Liver (tissue), 3 donors: ENCODE results near the gene SDC1.

Source experiments
- FOXA1 ChIP-seq: IDR thresholded peaks from 2 replicates; pipeline ENCODE4 v1.6.1; 2016; ENCODE audit warnings: antibody characterized with exemption
- GABPA ChIP-seq, 2 donors: IDR thresholded peaks in 1 of 2; conservative IDR thresholded peaks in 1 of 2; 2 replicates each; pipeline ENCODE4 v1.6.1; 2016; ENCODE audit warnings: antibody characterized with exemption in 2 of 2, mild to moderate bottlenecking in 1 of 2, moderate library complexity in 1 of 2
- NR2F2 ChIP-seq: IDR thresholded peaks from 2 replicates; pipeline ENCODE4 v1.6.1; 2016; ENCODE audit warnings: antibody characterized with exemption
- RAD21 ChIP-seq, 2 donors: IDR thresholded peaks; 2 replicates each; pipeline ENCODE4 v1.6.1; 2016; ENCODE audit warnings: antibody characterized with exemption in 2 of 2, mild to moderate bottlenecking in 2 of 2
- RXRA ChIP-seq, 2 donors: IDR thresholded peaks; 2 replicates each; pipeline ENCODE4 v1.6.1; 2017 to 2018; ENCODE audit warnings: antibody characterized with exemption in 2 of 2, mild to moderate bottlenecking in 1 of 2
- TAF1 ChIP-seq: conservative IDR thresholded peaks from 2 replicates; pipeline ENCODE4 v1.6.1; 2016; ENCODE audit warnings: antibody characterized with exemption, mild to moderate bottlenecking
- YY1 ChIP-seq: IDR thresholded peaks from 2 replicates; pipeline ENCODE4 v1.6.1; 2016; ENCODE audit warnings: antibody characterized with exemption, mild to moderate bottlenecking
- TF ChIP-seq, protein P1 (sequence below): fragments of 150-350 bp; IDR thresholded peaks from 2 replicates; pipeline ENCODE4 v1.5.1; 2017; ENCODE audit warnings: improper control_type of control experiment, low read depth, low read length; ENCODE audit not compliant: missing input control
- TF ChIP-seq, protein P2 (sequence below): IDR thresholded peaks from 2 replicates; pipeline ENCODE4 v1.6.1; 2016; ENCODE audit warnings: antibody characterized with exemption, mild to moderate bottlenecking
- TF ChIP-seq, protein P3 (sequence below): IDR thresholded peaks from 2 replicates; pipeline ENCODE4 v1.6.1; 2016; ENCODE audit warnings: antibody characterized with exemption
- donor health status: healthy.
- donor health status: healthy.

DNA sequence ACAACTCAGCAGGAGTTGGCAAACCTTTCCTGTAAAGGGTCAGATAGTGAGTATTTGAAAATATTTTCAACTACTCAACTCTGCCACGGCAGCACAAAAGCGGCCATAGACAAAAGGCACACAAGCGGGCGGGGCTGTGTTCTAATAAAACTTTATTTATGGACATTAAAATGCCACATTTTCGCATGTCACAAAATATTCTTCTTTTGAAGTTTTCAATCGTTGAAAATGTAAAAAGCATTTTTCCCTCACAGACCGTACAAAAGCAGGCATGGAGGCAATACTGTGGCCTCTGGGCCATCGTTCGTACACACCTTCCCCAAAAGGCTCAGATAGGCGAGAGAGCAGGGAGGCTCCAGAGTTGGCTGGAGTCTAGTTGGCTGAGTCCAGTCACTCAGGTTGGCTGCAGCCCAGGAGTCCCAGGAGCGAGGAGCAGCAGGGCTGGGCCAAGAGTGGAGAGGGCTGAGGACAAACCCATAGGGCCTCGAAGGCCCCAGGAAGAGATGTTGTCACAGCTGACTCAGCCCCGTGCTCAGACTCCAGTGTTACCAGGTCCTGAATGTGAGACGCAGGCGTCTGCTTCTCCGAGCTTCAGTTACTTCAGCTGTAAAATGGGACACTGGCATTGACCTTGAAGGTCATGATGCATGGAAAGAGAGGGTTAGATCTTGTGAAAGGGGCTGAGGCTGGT lies 42.5 kb downstream of the SDC1 start:
- TF ChIP-seq GABPA (IDR thresholded peaks at IDR 0.05 in 1 of 2, conservative IDR thresholded peaks at IDR 0.05 in 1 of 2) (no peak), YY1 (peak; percentile 69), NR2F2 (no peak), FOXA1 (no peak), TAF1 (no peak), RXRA (IDR thresholded peaks at IDR 0.05) (peak; percentile 54 to 71), RAD21 (IDR thresholded peaks at IDR 0.05) (peak in 1 of 2 donors; percentile 15)
- TF ChIP-seq, protein P1, sequence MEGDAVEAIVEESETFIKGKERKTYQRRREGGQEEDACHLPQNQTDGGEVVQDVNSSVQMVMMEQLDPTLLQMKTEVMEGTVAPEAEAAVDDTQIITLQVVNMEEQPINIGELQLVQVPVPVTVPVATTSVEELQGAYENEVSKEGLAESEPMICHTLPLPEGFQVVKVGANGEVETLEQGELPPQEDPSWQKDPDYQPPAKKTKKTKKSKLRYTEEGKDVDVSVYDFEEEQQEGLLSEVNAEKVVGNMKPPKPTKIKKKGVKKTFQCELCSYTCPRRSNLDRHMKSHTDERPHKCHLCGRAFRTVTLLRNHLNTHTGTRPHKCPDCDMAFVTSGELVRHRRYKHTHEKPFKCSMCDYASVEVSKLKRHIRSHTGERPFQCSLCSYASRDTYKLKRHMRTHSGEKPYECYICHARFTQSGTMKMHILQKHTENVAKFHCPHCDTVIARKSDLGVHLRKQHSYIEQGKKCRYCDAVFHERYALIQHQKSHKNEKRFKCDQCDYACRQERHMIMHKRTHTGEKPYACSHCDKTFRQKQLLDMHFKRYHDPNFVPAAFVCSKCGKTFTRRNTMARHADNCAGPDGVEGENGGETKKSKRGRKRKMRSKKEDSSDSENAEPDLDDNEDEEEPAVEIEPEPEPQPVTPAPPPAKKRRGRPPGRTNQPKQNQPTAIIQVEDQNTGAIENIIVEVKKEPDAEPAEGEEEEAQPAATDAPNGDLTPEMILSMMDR, result no peak
- TF ChIP-seq, protein P2, sequence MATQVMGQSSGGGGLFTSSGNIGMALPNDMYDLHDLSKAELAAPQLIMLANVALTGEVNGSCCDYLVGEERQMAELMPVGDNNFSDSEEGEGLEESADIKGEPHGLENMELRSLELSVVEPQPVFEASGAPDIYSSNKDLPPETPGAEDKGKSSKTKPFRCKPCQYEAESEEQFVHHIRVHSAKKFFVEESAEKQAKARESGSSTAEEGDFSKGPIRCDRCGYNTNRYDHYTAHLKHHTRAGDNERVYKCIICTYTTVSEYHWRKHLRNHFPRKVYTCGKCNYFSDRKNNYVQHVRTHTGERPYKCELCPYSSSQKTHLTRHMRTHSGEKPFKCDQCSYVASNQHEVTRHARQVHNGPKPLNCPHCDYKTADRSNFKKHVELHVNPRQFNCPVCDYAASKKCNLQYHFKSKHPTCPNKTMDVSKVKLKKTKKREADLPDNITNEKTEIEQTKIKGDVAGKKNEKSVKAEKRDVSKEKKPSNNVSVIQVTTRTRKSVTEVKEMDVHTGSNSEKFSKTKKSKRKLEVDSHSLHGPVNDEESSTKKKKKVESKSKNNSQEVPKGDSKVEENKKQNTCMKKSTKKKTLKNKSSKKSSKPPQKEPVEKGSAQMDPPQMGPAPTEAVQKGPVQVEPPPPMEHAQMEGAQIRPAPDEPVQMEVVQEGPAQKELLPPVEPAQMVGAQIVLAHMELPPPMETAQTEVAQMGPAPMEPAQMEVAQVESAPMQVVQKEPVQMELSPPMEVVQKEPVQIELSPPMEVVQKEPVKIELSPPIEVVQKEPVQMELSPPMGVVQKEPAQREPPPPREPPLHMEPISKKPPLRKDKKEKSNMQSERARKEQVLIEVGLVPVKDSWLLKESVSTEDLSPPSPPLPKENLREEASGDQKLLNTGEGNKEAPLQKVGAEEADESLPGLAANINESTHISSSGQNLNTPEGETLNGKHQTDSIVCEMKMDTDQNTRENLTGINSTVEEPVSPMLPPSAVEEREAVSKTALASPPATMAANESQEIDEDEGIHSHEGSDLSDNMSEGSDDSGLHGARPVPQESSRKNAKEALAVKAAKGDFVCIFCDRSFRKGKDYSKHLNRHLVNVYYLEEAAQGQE, result no peak
- TF ChIP-seq, protein P3, sequence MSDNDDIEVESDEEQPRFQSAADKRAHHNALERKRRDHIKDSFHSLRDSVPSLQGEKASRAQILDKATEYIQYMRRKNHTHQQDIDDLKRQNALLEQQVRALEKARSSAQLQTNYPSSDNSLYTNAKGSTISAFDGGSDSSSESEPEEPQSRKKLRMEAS, result peak; percentile 22
